ENCODE measurements around the gene NKAIN2.
A peak's percentile ranks its signal among the peaks of the same experiment; 100 is the strongest.

The NKAIN2 gene

GRCh38 chr6:124479991-124480430 is 676.3 kb downstream of the NKAIN2 start (continued):
- TF ChIP-seq ZNF791 (tag by site-specific recombination; IDR thresholded peaks at IDR 0.05) (no peak), ZSCAN5A (tag by site-specific recombination; IDR thresholded peaks at IDR 0.05) (no peak), REPIN1 (tag by site-specific recombination; IDR thresholded peaks at IDR 0.05; ENCODE audit: low read depth) (no peak), ZNF19 (tag by site-specific recombination; IDR thresholded peaks at IDR 0.05; ENCODE audit: low read depth) (no peak), ZNF558 (tag by site-specific recombination; IDR thresholded peaks at IDR 0.05) (0 out of 2 replicates have a peak, but pooled peaks have one; percentile 18), ZNF280C (tag by site-specific recombination; IDR thresholded peaks at IDR 0.05) (no peak), ZNF514 (tag by site-specific recombination; IDR thresholded peaks at IDR 0.05) (no peak), SCRT2 (tag by site-specific recombination; IDR thresholded peaks at IDR 0.05) (0 out of 2 replicates have a peak, but pooled peaks have one; percentile 12), ZNF623 (tag by site-specific recombination; IDR thresholded peaks at IDR 0.05) (no peak), ZNF76 (tag by site-specific recombination; IDR thresholded peaks at IDR 0.05; ENCODE audit: borderline replicate concordance, low read depth) (no peak), ZNF174 (tag by site-specific recombination; IDR thresholded peaks at IDR 0.05) (no peak), ZNF692 (tag by site-specific recombination; IDR thresholded peaks at IDR 0.05) (peak; percentile 61; the same call in 1 of the 2 replicates), ZNF416 (tag by site-specific recombination; IDR thresholded peaks at IDR 0.05) (no peak), ZNF843 (tag by site-specific recombination; IDR thresholded peaks at IDR 0.05) (peak; percentile 77), ZNF354C (tag by site-specific recombination; IDR thresholded peaks at IDR 0.05; ENCODE audit: borderline replicate concordance, low read depth) (no peak), ZNF366 (tag by site-specific recombination; conservative IDR thresholded peaks at IDR 0.05) (peak; percentile 91), ZNF426 (tag by site-specific recombination; IDR thresholded peaks at IDR 0.05) (no peak), ZBTB17 (tag by site-specific recombination; IDR thresholded peaks at IDR 0.05) (peak; percentile 59; the same call in 1 of the 2 replicates), KLF10 (tag by site-specific recombination; IDR thresholded peaks at IDR 0.05) (peak; percentile 90), ZNF24 (tag by site-specific recombination; IDR thresholded peaks at IDR 0.05) (peak; percentile 48; the same call in 1 of the 2 replicates), ZBTB7A (tag by site-specific recombination; IDR thresholded peaks at IDR 0.05; ENCODE audit: low read depth) (no peak), ZNF133 (tag by site-specific recombination; IDR thresholded peaks at IDR 0.05) (no peak), ZEB2 (tag by site-specific recombination; IDR thresholded peaks at IDR 0.05) (peak; percentile 68), ZNF560 (tag by site-specific recombination; IDR thresholded peaks at IDR 0.05; ENCODE audit: borderline replicate concordance) (no peak), GLIS1 (tag by site-specific recombination; IDR thresholded peaks at IDR 0.05) (no peak), ZNF624 (tag by site-specific recombination; IDR thresholded peaks at IDR 0.05) (no peak), BCL11A (tag by site-specific recombination; IDR thresholded peaks at IDR 0.05; ENCODE audit: low read depth) (peak; percentile 69; the same call in 1 of the 2 replicates), HIC1 (tag by site-specific recombination; IDR thresholded peaks at IDR 0.05) (peak; percentile 63; the same call in 1 of the 2 replicates), ZNF473 (tag by site-specific recombination; IDR thresholded peaks at IDR 0.05) (no peak), PRDM6 (tag by site-specific recombination; IDR thresholded peaks at IDR 0.05) (peak; percentile 96)
- TF ChIP-seq, protein P1, sequence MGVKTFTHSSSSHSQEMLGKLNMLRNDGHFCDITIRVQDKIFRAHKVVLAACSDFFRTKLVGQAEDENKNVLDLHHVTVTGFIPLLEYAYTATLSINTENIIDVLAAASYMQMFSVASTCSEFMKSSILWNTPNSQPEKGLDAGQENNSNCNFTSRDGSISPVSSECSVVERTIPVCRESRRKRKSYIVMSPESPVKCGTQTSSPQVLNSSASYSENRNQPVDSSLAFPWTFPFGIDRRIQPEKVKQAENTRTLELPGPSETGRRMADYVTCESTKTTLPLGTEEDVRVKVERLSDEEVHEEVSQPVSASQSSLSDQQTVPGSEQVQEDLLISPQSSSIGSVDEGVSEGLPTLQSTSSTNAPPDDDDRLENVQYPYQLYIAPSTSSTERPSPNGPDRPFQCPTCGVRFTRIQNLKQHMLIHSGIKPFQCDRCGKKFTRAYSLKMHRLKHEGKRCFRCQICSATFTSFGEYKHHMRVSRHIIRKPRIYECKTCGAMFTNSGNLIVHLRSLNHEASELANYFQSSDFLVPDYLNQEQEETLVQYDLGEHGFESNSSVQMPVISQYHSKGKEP (tag by site-specific recombination; IDR thresholded peaks at IDR 0.05): peak; percentile 87
